KG1 (cell line): ENCODE measurements around the gene CD300LD.
"Not testable (repeated sequence)": the region's sequence is repeated elsewhere in the genome, so short reads cannot be mapped to it uniquely, and the experiment has no call there.

Source experiments
- DNase-seq: peaks from one replicate; lab custom pipeline; 2025; lab: John Stamatoyannopoulos, UW

CD300LD gene

DNA sequence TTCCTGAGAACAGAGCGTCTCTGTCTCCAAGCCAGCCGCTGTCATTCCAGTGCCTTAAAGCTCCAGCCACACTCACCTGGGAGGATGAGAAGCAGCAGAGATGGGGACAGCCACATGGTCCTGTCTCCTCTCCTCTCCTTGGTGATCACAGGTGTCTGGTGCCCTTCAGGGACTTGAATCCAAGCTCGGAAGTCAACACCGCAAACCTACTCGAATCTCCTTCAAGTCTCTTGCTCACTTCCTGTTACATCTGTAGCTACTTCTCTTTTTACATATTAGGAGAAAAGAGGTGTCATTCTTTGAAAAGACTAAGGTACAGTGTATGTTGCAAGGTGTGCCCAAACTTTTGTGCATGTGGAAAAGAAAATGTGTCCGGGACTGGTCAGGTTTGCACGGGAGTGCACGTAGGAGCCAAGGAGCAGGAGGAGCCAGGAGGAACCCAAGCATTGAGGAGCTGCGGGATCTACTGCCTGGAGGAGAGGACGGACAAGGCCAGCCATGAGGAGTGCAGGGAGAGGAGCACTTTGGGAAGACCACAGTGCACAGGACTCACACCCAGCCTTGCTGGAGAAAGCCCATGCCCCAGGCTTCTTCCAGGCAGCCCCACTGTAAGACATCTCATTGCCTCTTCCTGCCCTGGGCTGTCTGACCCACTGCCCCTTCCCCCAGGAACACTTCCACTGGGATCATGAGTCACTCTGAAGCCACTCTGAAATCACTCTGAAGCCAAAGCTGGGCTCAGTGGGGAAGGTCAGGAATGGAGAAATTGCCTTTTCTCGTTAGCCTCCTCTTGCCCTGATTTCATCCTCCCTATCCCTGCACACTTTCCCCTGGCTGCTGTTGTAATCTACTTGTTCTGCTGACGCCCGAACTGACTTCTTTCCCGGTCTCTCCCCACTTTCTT, at the start of gene CD300LD:
Gene CD300LD, minus strand, starts transcription at position 197 of the 904 bp plus-strand sequence. Its CDS starts 81 bp downstream, at position 116.
- DNase-seq = peak; percentile 37

GRCh38 chr17:74641224-74641957, 49.3 kb upstream of the CD300LD start:
- DNase-seq = no peak

GRCh38 chr17:74639704-74640151, 47.6 kb upstream of the CD300LD start:
- peak; percentile 34 for DNase-seq

- no peak for DNase-seq
These were observed 45.8 kb upstream of the CD300LD start for GRCh38 chr17:74637926-74638325.

DNA sequence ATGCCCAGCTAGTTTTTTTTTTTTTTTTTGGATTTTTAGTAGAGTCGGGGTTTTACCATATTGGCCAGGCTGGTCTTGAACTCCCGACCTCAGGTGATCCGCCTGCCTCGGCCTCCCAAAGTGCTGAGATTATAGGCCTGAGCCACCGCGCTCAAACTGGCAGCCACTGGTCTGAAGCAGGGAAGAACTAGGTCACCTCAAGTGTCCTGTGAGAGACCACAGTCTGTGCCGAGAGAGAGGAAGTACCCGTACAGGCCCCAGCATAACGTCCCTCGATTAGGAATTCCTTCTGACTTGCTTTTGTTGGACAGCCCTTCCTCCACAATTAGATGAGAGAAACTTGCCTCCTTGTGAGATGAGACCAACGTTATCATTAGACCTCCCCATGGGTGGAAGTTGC, 45.2 kb upstream of the CD300LD start:
- no peak for DNase-seq

GRCh38 chr17:74636541-74637085, 44.5 kb upstream of the CD300LD start:
- not testable (repeated sequence) for DNase-seq

DNA sequence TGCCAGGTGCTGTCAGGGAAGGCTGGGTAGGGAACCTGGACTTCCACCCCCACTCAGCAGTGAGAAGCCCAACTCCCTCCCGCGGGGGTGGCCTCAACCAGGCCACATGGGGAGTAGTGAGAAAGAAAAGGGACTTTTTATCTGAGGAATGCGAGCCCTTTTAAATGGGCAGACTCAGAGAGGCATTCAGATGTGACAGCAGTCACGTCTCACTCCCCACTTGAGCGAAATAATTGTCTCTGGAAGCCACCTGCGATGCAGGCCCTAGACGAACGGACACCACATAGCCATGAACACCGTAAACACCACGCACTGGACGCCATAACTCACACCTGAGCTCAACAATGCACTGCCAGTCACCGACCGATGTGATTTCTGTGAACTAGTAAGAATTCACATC, 43.3 kb upstream of the CD300LD start:
- DNase-seq = no peak

DNA sequence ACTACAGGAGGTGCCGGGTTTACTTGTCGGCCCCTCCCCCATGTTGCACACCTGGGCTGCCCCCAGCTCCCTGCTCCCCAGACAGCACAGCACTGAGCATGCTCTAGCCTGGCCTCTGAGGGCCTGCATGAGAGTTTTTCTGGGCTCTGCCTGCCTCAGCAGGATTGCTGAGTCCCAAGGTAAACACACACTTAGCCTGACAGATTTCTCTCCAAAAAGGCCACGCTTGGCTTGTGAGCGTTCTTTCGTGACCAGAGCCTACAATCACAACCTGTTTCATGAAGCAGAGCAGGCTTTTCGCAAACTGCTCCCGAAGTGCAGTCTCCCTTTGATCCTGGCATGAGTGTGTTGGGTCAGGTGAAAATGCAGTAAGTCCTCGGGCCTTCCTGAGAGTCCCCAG, 41.2 kb upstream of the CD300LD start:
- no peak for DNase-seq

DNA sequence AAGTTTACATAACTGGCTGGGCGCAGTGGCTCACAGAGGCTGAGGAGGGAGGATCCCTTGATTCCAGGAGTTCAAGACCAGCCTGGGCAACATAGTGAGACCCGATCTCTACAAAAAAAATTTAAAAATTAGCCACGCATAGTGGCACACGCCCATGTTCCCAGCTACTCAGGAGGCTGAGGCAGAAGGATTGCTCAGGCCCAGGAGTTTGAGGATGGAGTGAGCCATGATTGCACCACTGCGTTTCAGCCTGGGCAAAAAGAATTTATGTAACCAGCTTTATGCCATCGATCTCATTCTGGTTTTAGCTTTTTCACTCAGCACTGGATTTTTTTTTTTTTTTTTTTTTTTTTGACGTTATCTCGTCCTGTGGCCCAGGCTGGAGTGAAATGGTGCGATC, 40.5 kb upstream of the CD300LD start:
- no peak for DNase-seq

DNA sequence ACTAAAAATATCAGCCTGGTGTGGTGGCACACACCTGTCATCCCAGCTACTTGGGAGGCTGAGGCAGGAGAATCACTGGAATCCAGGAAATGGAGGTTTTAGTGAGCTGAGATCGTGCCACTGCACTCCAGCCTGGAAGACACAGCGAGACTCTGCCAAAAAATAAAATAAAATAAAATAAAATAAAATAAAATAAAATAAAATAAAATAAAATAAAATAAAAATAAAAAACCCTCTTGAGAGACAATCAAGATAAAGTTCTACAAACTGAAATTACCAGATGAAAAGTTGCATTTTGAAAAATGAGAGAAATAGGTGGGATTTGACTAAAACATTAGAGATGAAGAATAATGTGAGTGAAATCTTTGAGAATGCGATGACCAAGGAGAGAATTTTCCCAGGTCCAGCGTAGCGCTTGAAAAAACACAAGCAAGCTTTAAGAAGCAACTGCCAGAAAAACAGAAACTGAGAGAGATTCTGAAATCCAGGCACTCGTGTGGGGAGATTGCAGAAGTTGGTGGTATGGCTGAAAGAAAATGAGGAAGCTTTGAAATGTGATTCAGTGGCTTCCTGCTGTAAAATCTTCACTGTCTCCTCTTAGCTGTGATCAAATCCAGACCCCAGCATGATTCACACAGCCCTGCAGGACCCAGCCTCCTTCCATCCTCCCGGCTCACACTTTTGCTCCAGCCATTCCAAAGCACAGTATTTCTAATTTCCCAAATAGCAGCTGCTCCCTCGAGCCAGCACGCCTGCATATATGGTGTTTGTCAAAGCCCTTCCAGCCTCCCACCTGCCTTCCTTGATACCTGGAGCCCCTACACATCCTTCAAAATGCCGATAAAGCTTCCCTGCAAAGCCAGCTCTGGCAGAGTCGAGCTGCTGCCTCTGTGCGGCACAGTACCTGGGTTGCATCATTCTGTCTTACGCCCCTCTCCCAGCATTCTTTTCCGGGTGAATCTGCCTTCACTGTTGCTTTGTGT, 39.7 kb upstream of the CD300LD start:
- peak; percentile 47 for DNase-seq

DNA sequence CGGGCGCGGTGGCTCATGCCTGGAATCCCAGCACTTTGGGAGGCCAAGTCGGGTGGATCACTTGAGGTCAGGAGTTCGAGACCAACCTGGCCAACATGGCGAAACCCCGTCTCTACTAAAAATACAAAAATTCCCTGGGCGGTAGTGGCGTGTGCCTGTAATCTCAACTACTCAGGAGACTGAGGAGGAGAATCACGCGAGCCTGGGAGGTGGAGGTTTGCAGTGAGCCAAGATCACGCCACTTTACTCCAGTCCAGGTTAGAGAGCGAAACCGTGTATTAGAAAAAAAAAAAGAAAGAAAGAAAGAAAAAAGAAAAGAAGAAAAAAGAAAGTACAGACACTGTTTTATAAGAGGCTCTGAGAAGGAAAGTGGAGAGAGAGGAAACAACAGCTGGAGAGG, 38.2 kb upstream of the CD300LD start:
- DNase-seq = not testable (repeated sequence)

DNA sequence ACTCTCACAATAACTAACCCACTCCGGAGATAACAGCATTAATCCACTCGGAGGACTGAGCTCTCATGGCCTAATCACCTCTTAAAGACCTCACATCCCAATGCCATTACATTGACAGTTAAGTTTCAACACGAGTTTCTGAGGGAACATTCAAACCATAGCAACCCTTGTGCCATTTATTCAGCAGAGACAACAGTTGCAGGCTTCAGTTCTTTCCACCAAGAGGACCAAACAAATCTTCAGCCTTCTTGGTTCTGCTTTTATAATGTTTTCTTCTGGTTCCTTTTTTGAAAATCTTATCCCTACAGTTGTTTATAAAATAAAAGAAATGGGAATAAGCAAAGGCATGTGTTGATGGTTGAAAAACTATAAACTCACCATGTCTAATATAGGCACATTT, 33.6 kb upstream of the CD300LD start:
- no peak for DNase-seq

DNA sequence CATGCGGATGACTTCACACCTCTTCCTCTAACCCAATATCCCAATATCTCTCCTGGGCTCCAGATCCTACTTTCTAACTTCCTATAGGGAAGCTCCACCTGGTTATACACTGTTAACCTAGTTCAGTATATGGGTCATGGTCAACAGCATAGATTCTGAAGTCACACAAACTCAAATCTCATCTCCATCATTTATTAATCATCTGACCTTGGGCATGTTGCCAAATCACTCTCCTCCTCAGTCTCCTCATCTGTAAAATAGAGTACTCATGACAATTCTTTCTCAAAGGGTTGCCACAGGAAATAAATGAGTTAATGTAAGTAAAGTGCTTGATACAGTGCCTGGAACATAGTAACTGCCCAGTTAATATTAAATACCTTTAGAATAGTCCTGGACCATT, 32.0 kb upstream of the CD300LD start:
- no peak for DNase-seq

- DNase-seq = no peak
These were observed 31.6 kb upstream of the CD300LD start, which contains the start of gene CD300E for GRCh38 chr17:74623693-74624093. Gene CD300E, minus strand, starts transcription at chr17:74623738. Its CDS starts 117 bp downstream, at chr17:74623621.

DNA sequence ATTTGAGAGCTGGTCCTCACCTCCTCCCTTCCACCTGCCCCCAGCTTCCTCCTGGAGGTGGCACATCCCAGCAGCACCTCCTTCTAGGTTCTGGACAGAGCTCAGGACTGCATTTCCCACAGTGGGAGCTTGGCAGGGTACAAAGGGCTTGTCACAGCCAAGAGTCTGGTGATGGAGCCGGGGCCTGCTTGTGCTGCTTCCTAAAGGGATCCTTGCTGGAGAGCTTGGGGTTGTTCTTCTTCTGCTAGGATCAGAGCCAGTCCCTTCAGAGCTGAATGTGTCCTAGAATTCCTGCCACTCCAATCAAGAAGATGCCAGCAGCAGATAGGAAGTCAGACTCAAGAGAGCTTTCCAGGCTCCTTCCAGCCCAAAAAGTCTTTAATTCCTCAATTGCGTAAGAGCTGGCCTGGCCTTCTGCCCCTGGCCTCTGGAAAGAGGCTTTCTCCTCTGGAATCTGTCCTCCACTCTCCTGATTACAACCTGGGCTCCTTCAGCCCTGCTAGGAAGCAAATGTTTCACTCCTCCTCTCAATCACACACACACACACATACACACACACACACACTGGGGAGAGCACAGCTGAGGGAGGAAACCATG, 27.1 kb upstream of the CD300LD start:
- DNase-seq = no peak

GRCh38 chr17:74618451-74618850, 26.4 kb upstream of the CD300LD start:
- DNase-seq = no peak

- no peak for DNase-seq
These were observed 24.6 kb upstream of the CD300LD start for GRCh38 chr17:74616696-74617095.

DNA sequence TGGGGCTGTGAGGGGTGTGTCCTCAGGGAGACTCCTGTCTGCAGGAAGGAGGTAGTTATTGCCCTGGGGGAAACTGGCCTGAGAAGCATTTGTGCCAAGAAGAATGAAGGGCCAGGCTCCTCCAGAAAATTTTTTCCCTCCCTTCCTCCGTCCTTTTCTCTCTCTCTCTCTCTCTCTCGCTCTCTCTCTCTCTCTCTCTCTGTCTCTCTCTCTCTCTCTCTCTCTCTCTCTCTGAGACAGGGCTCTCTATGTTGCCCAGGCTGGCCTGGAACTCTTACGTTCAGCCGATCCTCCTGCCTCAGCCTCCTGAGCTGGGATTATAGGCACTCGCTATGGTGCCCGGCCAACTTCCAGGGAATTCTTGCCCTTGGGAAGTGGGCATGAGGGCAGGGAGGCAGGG, 20.0 kb upstream of the CD300LD start:
- DNase-seq = no peak

DNA sequence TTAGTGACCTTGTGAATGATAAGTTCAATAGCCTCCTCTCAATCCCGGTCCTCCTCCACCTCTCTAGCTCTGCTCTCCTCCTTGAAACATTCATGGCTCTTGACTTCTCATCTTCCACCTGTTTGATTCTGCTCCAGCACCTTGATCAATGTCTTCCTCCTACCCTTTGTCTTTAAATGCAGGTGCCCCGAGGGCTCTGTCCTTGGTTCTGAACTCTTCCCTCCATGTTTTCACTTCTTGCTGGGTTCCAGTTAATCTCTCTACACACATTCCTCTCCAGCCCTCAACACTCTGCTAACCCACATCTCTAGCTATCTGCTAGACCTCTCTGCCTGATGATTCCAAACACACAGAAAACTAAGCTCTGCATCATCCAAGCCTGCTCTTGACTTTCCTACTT, 18.0 kb upstream of the CD300LD start:
- DNase-seq = no peak

DNA sequence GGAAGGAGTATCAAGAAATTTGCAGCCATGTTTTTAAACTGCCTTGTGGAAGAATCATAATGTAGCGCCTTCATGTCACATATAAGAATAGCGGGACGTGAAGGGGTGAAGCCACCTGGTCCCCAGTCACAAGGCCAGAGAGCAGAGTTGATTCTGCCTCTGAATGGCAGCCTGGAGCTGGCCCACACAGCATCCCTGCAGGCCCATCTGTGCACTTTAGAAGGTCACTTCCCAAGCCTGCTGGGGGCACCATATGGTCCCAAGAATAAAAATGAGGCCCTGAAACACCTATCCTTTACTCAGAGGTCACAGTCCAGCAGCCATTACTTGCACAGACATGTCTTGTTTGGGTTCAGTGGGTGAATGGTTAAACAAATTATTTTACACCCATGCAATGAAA, 16.4 kb upstream of the CD300LD start:
- no peak for DNase-seq

- no peak for DNase-seq
These were observed 15.1 kb upstream of the CD300LD start for GRCh38 chr17:74607221-74607620.
